Endodermal cell (in vitro differentiated cells): ENCODE results near the gene HNRNPA3. TPM values are rescaled to one million over a fixed set of nuclear protein-coding genes. Genes with fewer than 3 reads are reported as not detected.

Experiments used
- DNase-seq: peaks from one replicate; pipeline ENCODE4 v3.0.0-alpha.2; 2017
- H3K27ac ChIP-seq: 2 replicates; pipeline ENCODE4 v1.5.1; 2013; ENCODE audit warnings: mild to moderate bottlenecking, low read depth, low read length, moderate library complexity
- H3K27me3 ChIP-seq: 2 replicates; pipeline ENCODE4 v1.6.1; 2013; ENCODE audit warnings: mild to moderate bottlenecking, low read length, moderate library complexity; ENCODE audit not compliant: insufficient read depth, control insufficient read depth, poor library complexity, severe bottlenecking
- H3K36me3 ChIP-seq: 2 replicates; pipeline ENCODE4 v1.7.0; 2013; ENCODE audit warnings: mild to moderate bottlenecking, low read length, moderate library complexity; ENCODE audit not compliant: control insufficient read depth, insufficient read depth
- H3K4me1 ChIP-seq: one replicate; pipeline ENCODE4 v1.7.0; 2013; ENCODE audit warnings: low read length; ENCODE audit not compliant: control insufficient read depth, insufficient read depth
- H3K4me3 ChIP-seq: 2 replicates; pipeline ENCODE4 v1.5.1; 2013; ENCODE audit warnings: mild to moderate bottlenecking, low read length, moderate library complexity
- H3K9ac ChIP-seq: 2 replicates; pipeline ENCODE4 v1.6.1; 2013; ENCODE audit warnings: mild to moderate bottlenecking, low read length, moderate library complexity; ENCODE audit not compliant: poor library complexity, severe bottlenecking; ENCODE audit errors: extremely low read depth
- H3K9me3 ChIP-seq: 2 replicates; pipeline ENCODE4 v1.6.1; 2013; ENCODE audit warnings: mild to moderate bottlenecking, low read length, moderate library complexity; ENCODE audit not compliant: control insufficient read depth
- H3K27ac Mint-ChIP-seq: 2 replicates; pipeline ENCODE4 v1.8.0; 2020; ENCODE audit warnings: mixed read lengths
- H3K27me3 Mint-ChIP-seq: 2 replicates; pipeline ENCODE4 v1.8.0; 2021; ENCODE audit warnings: mild to moderate bottlenecking, mixed read lengths; ENCODE audit not compliant: insufficient read depth
- H3K36me3 Mint-ChIP-seq: 2 replicates; pipeline ENCODE4 v1.8.0; 2020; ENCODE audit warnings: low read depth, mixed read lengths
- H3K4me1 Mint-ChIP-seq: 2 replicates; pipeline ENCODE4 v1.8.0; 2020; ENCODE audit warnings: mixed read lengths
- H3K4me3 Mint-ChIP-seq: 2 replicates; pipeline ENCODE4 v1.8.0; 2020; ENCODE audit warnings: mild to moderate bottlenecking, moderate library complexity, mixed read lengths
- H3K9me3 Mint-ChIP-seq: 2 replicates; pipeline ENCODE4 v1.8.0; 2020; ENCODE audit warnings: mild to moderate bottlenecking, mixed read lengths
- CTCF ChIP-seq: fragments of 200-600 bp; sonication (generic); conservative IDR thresholded peaks from 2 replicates; pipeline ENCODE4 v1.5.0; 2021; ENCODE audit warnings: antibody characterized with exemption, mild to moderate bottlenecking
- WGBS, 2 experiments: methylation state at CpG; one replicate each; pipeline versions ENCODE4 v1.1.5 to v1.1.7; 2013; ENCODE audit warnings: missing lambda C conversion rate in 2 of 2, mixed read lengths in 1 of 2; ENCODE audit not compliant: insufficient coverage in 1 of 2, insufficient read length in 1 of 2; 5-methylcytosine and 5-hydroxymethylcytosine counted together
- total RNA-seq, 2 donors: library from RNA; stranded (reverse); fragmentation: NEBNext Ultra II Directional in 1 of 2; extraction: Animal tissue kit (Norgen Biotek cat#: 25700) in 1 of 2; gene quantifications; 2 replicates in 1 of 2; 3 replicates in 1 of 2; pipeline ENCODE4 v1.2.1, GENCODE V29; 2021

HNRNPA3 gene
- total RNA-seq, 2 donors from 2014 or later = 323 to 413 TPM

GRCh38 chr2:177225965-177226360, 13.4 kb downstream of the HNRNPA3 start:
- H3K27ac ChIP-seq = no peak overlapping the region
- TF ChIP-seq CTCF = no peak
- no peaks in the 10 kb centered on the region for H3K9me3 ChIP-seq
- H3K36me3 Mint-ChIP-seq = peaks cover 33% of the 10 kb centered on the region
- peaks cover 3% of the 10 kb centered on the region for H3K4me1 Mint-ChIP-seq
- no peak overlapping the region for H3K4me3 Mint-ChIP-seq
- no peak overlapping the region for H3K4me3 ChIP-seq
- H3K27me3 Mint-ChIP-seq = no peaks in the 10 kb centered on the region
- H3K27ac Mint-ChIP-seq = peak overlapping the region; percentile 4
- 95 to 100% methylated on average over 1 to 2 of the region's 2 CpGs for WGBS, 2 experiments
- no peaks in the 10 kb centered on the region for H3K27me3 ChIP-seq
- DNase-seq = no peak
- H3K9ac ChIP-seq = no peak overlapping the region
- H3K36me3 ChIP-seq = peaks cover 57% of the 10 kb centered on the region
- no peaks in the 10 kb centered on the region for H3K9me3 Mint-ChIP-seq
- H3K4me1 ChIP-seq = no peaks in the 10 kb centered on the region

- no peak for TF ChIP-seq CTCF
- Mint-ChIP-seq H3K9me3 (no peaks in the 10 kb centered on the region), H3K36me3 (peaks cover 40% of the 10 kb centered on the region), H3K27me3 (no peaks in the 10 kb centered on the region), H3K27ac (no peak overlapping the region), H3K4me3 (no peak overlapping the region), H3K4me1 (peaks cover 3% of the 10 kb centered on the region)
- 92 to 100% methylated on average over 4 to 8 of the region's 8 CpGs for WGBS, 2 experiments
- peaks cover 63% of the 10 kb centered on the region for H3K36me3 ChIP-seq
- H3K4me1 ChIP-seq = no peaks in the 10 kb centered on the region
- DNase-seq = no peak
- no peak overlapping the region for H3K27ac ChIP-seq
- no peaks in the 10 kb centered on the region for H3K27me3 ChIP-seq
- H3K9me3 ChIP-seq = no peaks in the 10 kb centered on the region
- no peak overlapping the region for H3K4me3 ChIP-seq
- no peak overlapping the region for H3K9ac ChIP-seq
These were observed 17.0 kb downstream of the HNRNPA3 start for GRCh38 chr2:177229442-177230242.

- Histone ChIP-seq H3K4me3 (no peak overlapping the region), H3K4me1 (no peaks in the 10 kb centered on the region), H3K9ac (no peak overlapping the region), H3K27ac (no peak overlapping the region), H3K36me3 (peaks cover 60% of the 10 kb centered on the region), H3K27me3 (no peaks in the 10 kb centered on the region), H3K9me3 (no peaks in the 10 kb centered on the region)
- H3K4me1 Mint-ChIP-seq = peaks cover 3% of the 10 kb centered on the region
- H3K27me3 Mint-ChIP-seq = no peaks in the 10 kb centered on the region
- no peak overlapping the region for H3K27ac Mint-ChIP-seq
- H3K9me3 Mint-ChIP-seq = no peaks in the 10 kb centered on the region
- no peak overlapping the region for H3K4me3 Mint-ChIP-seq
- no peak for TF ChIP-seq CTCF
- peaks cover 52% of the 10 kb centered on the region for H3K36me3 Mint-ChIP-seq
- 96 to 97% methylated on average over 3 of the region's 3 CpGs for WGBS, 2 experiments
- no peak for DNase-seq
These were observed 18.7 kb downstream of the HNRNPA3 start for GRCh38 chr2:177231270-177231669.
